ENCODE measurements around the gene AKNAD1. TPM values are rescaled to one million over a fixed set of nuclear protein-coding genes. Genes with fewer than 3 reads are reported as not detected.

AKNAD1 gene
- total RNA-seq, 2 donors from 2014 or later = not detected

DNA sequence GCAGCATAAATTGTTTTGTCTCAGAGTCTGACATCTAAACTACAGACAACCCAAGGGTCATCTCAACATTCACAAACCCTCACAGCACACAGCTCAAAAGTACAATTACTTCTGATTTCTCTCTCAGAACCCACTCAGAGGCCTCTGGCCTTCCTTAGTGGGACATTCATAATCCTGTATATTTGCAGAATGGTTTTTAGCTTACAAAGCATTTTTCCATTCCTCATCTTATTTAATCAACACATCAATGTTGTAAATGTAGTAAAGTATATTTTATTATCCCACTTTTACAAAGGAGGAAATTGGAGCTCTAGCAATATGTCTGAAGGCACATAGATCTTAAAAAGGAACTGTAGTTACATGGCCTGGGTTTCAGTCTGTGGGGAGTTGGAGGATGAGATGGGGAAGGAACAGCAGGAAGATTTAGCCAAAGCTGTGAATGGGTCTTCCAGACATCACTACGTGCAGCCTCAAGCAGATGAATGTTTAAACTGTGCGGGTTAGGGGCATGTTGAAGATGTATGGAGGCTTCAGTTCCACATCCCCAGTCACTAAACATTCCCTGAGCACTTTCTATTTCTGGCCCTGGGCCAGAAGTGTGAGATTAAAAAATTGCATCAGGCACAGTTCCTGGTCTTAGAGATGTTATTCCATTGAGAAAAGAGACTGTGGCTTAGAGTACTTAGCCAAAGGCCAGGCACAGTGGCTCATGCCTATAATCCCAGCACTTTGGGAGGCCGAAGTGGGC, 13.3 kb downstream of the AKNAD1 start:
- TF ChIP-seq CTCF (IDR thresholded peaks at IDR 0.05) = no peak
- no peak overlapping the region for H3K4me3 ChIP-seq
- no peaks in the 10 kb centered on the region for H3K27me3 ChIP-seq
- H3K36me3 ChIP-seq = no peaks in the 10 kb centered on the region
- H3K9me3 ChIP-seq = no peaks in the 10 kb centered on the region
- peaks cover 0 to 16% of the 10 kb centered on the region in 2 donors for H3K4me1 ChIP-seq
- no peak overlapping the region for H3K27ac ChIP-seq
- no peak for DNase-seq (ENCODE audit: low spot score)

GRCh38 chr1:108842525-108843181, 14.2 kb downstream of the AKNAD1 start:
- TF ChIP-seq CTCF (IDR thresholded peaks at IDR 0.05) = no peak
- peak overlapping the region in 1 of 2 donors; percentile 56 for H3K27ac ChIP-seq

DNA sequence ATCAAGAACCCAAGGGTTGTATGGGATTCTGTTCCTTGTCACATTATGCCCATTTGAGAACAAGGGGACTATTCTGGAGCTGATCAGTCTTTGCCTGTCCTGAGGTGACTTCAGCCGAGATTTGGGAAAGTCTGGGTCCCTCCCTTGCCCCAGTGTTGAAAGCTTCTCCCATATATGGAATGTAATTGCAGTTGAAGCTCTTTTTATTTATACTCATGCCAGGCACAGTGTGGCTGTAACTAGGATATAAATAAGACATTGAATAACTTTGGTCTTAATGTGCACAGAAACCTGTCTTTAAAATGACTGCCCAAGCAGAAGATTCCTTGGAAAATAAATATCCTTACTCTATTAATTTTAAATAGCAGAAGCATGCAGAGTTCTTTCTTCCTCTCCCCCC, 15.2 kb downstream of the AKNAD1 start:
- no peak for TF ChIP-seq CTCF (IDR thresholded peaks at IDR 0.05)
- Histone ChIP-seq H3K27me3 (no peaks in the 10 kb centered on the region), H3K27ac (peak overlapping the region in 1 of 2 donors; percentile 56), H3K4me1 (peaks cover 0 to 16% of the 10 kb centered on the region in 2 donors), H3K4me3 (no peak overlapping the region), H3K36me3 (no peaks in the 10 kb centered on the region), H3K9me3 (no peaks in the 10 kb centered on the region)
- DNase-seq (ENCODE audit: low spot score) = no peak

More at GRCh38 chr1:108842525-108843181, 14.2 kb downstream of the AKNAD1 start:
- H3K4me1 ChIP-seq = peaks cover 0 to 16% of the 10 kb centered on the region in 2 donors
- no peaks in the 10 kb centered on the region for H3K36me3 ChIP-seq
- H3K9me3 ChIP-seq = no peaks in the 10 kb centered on the region
- no peaks in the 10 kb centered on the region for H3K27me3 ChIP-seq
- H3K4me3 ChIP-seq = no peak overlapping the region
- no peak for DNase-seq (ENCODE audit: low spot score)

- TF ChIP-seq CTCF (IDR thresholded peaks at IDR 0.05) = no peak
- Histone ChIP-seq H3K9me3 (no peaks in the 10 kb centered on the region), H3K36me3 (no peaks in the 10 kb centered on the region), H3K27ac (no peak overlapping the region), H3K27me3 (no peaks in the 10 kb centered on the region), H3K4me3 (no peak overlapping the region), H3K4me1 (peaks cover 0 to 37% of the 10 kb centered on the region in 2 donors)
- no peak for DNase-seq (ENCODE audit: low spot score)
These were observed 24.0 kb downstream of the AKNAD1 start for GRCh38 chr1:108832929-108833328.

- H3K27ac ChIP-seq = peak overlapping the region; percentile 66 to 84
- no peak overlapping the region for H3K4me3 ChIP-seq
- TF ChIP-seq CTCF (IDR thresholded peaks at IDR 0.05) = no peak
- H3K9me3 ChIP-seq = no peaks in the 10 kb centered on the region
- H3K27me3 ChIP-seq = no peaks in the 10 kb centered on the region
- peaks cover 0 to 41% of the 10 kb centered on the region in 2 donors for H3K4me1 ChIP-seq
- no peaks in the 10 kb centered on the region for H3K36me3 ChIP-seq
- no peak for DNase-seq (ENCODE audit: low spot score)
These were observed 25.7 kb downstream of the AKNAD1 start for GRCh38 chr1:108831225-108831624.
